ENCODE data around the gene UBE2G1.
"Not testable (repeated sequence)": the region's sequence is repeated elsewhere in the genome, so short reads cannot be mapped to it uniquely, and the experiment has no call there.

Gene UBE2G1, protein sequence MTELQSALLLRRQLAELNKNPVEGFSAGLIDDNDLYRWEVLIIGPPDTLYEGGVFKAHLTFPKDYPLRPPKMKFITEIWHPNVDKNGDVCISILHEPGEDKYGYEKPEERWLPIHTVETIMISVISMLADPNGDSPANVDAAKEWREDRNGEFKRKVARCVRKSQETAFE

DNA sequence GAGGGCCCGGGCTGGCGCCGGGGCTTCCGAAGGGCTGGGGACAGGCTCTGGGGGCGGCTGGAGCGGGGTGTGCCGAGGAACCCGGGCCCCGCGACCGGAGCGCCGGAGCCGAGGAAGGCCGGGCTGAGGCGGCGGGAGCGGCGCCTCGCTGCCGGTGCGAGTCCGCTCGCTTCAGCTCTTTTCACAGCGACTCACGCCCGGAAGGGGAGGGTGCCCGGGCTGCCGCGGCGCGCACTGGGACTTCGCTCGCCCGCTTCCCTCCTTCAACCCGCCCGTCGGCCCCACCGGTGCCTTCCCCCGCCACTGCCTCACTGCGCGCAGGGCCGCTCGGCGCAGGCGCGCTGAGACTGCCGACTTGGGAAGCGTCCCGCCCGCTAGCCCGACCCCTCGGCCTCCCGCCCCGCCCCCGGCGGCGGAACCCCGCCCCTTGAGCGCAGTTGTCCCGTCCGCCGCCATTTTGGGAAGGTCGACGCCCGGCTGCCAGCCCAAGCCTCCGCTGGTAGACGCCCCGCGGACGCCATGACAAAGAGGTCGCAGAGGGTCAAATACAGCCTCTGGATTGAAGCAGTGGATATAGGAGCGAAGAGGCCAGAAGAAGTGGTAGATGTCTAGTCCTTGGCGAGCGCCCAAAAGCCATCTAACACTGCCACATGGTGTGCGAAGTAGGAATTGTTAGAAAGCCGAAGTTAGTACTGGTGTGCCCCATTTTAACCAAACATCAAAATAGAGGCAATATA is at the start of gene UBE2G1:
Gene UBE2G1 (minus strand): TSS at position 349 of the 737 bp plus-strand sequence. CDS start 359 bp downstream, outside the sequence.
- peak; percentile 99 for DNase-seq (ENCODE audit: low spot score)

DNA sequence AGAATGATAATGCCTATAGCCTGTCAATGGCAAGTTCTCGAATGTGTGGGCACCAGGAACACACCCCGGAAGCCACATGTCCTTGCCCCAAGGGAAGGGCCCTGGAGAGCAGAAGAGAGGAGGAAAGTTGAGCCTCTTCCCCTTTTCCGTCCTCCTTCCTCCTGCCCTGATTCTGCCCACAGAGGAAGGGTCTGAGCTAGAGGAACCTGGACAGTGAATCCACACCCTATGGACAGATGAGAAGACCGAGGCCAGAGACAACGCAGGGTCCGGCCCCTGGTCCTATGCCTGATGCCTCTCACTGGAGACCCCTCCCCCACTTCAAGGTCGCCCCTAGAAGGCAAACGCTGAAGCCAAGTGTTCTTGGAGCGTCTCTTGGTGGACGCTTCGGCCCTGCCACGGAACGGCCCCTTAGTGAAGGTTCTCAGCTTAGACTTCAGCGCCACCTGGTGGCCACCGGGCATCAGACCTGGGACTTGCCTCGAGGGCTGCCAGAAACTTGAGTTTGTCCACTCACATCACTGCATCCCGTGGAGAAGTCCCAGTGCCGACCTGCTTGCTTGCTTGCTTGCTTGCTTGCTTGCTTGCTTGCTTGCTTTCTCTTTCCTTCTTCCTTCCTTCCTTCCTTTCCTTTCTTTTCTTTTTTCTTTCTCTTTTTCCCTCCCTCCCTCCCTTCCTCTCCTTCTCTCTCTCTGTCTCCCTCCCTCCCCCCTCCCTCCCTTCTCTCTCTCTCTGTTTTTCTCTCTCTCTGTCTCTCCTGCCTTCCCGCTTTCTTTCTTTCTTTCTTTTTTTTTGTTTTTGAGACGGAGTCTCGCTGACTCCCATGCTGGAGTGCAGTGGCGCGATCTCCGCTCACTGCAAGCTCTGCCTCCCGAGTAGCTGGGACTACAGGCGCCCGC is 46.7 kb upstream of the UBE2G1 start:
- peak; percentile 92 for DNase-seq (ENCODE audit: low spot score)

DNA sequence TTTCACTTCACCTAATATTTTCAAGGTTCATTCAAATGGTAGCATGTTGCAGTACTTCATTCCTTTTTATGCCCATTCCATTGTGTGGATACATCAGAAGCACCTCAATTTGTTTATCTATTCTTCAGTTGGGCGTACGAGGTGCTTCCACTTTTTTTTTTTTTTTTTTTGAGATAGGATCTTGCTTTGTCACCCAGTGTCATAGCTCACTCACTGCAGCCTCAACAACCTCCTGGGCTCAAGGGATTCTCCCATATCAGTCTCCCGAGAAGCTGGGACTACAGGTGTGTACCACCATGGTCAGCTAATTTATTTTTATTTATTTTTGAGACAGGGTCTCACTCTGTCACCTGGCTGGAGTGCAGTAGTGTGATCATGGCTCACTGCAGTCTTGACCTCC is 44.7 kb upstream of the UBE2G1 start:
- no peak for DNase-seq (ENCODE audit: low spot score)

DNA sequence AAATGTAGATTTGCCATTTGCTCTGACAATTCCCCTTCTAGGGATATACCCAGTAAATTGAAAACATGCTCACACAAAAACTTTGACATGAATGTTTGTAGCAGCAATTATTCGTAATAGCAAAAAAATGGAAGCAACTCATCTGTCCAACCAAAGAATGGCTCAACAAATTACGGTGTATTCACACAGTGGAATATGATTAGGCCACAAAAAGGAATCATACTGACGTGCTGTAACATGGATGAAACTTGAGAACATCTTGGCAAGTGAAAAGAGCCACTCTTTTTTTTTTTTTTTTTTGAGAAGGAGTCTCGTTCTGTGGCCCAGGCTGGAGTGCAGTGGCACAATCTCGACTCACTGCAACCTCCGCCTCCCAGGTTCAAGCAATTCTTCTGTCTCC is 43.2 kb upstream of the UBE2G1 start:
- no peak for DNase-seq (ENCODE audit: low spot score)

DNA sequence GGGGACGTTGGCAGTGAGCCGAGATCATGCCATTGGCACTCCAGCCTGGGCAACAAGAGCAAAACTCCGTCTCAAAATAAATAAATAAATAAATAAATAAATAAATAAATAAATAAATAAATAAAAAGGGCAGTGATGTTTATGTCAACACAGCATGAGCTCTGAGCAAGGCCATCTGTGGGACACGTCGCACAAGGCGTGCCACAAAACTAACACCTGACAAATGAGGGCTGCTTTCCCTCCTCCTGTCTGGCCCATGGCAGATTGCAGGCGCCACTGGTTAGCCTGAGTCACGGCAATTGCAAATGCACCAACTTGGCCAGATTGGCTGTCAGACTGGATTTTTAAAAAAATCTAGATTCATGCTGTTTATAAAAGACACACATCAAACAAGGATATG is 41.4 kb upstream of the UBE2G1 start:
- no peak for DNase-seq (ENCODE audit: low spot score)

DNA sequence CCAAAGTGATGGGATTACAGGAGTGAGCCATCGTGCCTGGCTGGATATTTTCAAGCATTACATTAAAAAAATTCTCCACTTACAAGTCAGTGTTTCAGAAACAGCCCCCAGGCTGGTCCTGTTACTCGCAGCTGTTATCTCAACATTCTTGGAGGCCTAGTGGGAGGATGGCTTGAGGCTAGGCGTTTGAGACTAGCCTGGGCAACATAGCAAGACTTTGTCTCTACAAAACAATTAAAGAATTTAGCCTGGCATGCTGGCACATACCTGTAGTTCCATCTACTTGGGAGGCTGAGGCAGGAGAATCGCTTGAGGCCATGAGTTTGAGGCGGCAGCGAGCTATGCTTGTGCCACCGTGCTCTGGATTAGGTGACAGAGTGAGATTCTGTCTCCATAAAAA is 40.7 kb upstream of the UBE2G1 start:
- no peak for DNase-seq (ENCODE audit: low spot score)

DNA sequence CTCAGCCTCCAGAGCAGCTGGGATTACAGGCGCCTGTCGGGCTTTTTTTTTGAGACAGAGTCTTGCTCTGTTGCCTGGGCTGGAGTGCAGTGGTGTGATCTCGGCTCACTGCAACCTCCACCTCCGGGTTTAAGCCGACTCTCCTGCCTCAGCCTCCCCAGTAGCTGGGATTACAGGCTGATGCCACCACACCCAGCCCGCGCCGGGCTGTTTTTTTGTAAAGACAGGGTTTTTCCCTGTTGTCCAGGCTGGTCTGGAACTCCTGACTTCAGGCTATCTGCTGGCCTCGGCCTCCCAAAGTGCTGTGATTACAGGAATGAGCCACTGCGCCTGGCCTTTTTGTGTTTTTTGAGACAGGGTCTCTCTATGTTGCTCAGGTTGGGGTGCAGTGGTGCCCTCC is 39.9 kb upstream of the UBE2G1 start:
- DNase-seq (ENCODE audit: low spot score), result no peak

DNA sequence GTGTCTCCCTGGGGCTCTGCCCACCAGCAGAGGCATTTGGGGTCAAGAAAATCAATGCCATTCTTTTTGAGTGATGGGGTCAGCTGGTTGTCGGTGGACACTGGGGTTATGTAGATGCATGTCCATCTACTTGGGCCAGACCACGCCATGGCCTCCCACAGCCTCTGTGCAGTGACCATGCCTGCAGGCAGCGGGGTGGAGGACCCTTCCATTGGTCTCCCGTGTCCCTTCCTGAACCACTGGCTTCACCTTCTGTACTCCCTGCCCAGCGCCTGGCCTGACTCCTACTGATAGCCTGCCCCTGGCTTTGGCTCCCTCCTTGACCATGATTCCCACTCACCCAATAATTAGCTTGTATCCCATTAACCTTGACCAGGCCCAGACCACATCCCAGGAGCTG is 39.2 kb upstream of the UBE2G1 start:
- no peak for DNase-seq (ENCODE audit: low spot score)

DNA sequence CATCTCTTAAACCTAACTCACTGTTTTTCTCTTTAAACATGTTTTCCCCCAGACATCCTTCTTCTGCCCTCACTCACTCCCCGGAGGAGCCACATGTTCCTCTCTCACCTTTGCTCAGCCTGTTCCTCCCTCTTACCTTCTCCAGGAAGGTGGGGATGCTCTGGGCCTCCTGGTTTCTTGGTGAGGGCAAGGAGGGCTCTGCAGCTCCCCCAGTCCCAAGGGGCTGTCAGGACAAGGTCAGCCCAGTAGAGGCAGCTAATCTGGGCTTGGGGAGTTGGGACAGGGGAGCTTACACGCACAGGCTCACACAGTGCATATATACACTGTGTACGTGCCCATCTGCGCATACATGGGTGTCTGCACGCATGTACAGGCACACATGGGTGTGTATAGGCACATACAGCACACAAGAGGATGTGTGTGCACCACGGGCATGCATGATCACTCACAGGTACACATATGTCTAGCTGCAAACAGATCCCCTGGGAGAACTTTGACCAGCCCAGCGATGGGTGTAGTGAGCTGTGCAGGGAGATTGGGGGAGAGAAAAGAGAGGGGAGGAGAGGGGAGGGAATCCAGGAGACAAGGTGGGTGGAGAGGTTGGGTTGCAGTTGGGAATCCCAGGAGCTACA is 38.7 kb upstream of the UBE2G1 start:
- DNase-seq (ENCODE audit: low spot score), result no peak

DNA sequence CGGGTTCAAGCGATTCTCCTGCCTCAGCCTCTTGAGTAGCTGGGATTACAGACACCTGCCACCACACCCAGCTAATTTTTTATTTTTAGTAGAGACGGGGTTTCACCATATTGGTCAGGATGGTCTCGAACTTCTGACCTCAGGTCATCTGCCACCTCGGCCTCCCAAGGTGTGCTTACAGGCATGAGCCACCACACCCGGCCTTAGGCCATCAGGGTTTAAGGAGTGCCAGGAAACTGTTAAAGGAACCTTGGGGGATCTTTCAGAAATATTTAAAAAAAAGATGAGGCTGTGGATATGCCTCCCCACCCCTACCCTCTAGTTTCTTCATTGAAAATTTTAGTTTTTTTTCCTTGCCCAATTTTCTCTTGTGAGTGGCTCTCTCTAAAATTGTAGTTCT is 31.4 kb upstream of the UBE2G1 start:
- DNase-seq (ENCODE audit: low spot score), result no peak

DNA sequence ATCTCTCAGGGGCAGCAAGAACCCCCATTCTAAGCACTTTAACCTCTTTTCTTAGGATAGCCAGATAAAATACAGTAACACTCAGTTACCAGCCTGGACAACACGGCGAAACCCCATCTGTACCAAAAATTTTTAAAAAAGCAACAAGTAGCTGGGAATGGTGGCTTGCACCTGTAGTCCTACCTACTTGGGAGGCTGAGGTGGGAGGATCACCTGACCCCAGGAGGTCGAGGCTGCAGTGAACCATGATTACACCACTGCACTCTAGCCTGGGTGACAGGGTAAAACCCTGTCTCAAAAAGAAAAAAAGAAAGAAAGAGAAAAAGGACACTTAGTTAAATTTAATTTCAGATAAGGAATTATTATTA is 28.6 kb upstream of the UBE2G1 start:
- DNase-seq (ENCODE audit: low spot score), result no peak

DNA sequence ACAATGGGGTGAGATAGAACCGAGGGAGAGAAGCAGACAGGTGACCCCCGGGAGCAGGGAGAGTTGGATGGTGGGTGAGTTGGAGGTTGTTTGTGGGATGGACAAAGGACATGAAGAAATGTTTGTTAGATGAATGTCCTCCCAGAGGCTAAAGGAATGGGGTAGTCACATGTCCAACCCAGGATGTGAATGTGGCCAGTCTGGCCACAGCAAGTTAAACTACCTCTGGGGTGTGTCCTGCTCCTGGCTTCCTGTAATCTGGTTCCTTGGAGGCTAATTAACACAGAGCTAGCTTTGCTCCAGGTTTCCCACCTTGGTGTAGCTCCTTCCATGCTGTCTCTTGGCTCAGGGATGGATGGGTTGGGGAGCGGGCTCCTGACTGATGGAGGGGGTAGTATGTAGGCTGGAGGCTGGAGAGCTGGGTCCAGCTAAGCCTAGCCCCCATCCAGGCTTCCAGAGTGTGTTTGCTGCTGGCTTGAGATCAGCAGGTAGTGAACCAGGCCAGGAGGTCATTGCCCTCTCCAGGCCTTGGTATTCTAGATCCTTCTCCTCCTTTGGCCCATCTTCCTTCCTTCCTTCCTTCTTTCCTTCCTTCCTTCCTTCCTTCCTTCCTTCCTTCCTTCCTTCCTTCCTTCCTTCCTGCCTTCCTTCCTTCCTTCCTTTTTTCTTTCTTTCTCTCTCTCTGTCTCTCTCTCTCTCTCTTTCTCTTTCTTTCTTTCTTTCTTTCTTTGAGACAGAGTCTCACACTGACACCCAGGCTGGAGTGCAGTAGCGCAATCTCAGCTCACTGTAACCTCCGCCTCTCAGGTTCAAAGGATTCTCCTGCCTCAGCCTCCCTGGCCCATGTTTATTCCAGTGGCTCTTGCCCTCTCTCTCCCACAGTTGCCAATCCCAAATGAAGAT is 28.0 kb upstream of the UBE2G1 start:
- DNase-seq (ENCODE audit: low spot score), result no peak

DNA sequence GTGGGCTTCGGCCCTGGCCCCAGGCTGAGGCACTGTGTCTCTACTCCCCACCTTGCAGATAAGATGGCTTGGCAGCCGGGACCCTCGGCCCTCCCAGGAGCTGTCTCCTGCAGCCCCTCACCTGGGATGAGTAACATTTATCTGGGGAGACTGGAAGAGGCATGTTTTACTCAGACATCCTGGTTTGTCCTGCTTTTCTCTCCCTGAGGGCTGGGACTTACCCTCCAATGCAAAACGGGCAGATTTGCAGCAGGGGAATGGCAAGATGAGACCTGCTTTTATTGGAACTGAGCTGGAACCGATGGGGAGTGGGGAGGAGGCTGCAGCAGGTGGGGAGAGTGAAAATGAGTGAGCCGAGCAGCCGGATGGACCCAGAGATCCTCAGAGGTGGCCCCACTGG is 27.3 kb upstream of the UBE2G1 start:
- DNase-seq (ENCODE audit: low spot score), result no peak

DNA sequence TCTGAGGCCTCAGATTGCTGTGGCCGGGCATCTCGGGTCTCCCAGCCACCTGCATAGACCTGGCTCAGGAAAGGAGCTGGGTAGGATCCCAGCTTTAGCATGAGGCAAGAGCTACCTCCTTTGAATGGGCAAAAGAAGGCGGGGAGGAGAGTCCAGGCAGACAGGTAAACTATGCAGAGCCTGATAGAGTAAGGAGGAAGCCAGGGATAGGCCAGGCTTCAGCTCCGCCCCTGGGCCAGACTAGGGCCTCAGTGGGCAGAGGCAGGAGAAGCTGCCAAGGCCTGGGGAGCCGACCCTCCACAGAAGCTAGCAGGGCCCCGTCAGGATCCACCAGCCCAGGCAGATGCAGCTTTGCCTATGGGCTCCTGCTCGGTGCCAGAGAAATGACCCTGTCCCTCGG is 22.6 kb upstream of the UBE2G1 start:
- DNase-seq (ENCODE audit: low spot score), result no peak

DNA sequence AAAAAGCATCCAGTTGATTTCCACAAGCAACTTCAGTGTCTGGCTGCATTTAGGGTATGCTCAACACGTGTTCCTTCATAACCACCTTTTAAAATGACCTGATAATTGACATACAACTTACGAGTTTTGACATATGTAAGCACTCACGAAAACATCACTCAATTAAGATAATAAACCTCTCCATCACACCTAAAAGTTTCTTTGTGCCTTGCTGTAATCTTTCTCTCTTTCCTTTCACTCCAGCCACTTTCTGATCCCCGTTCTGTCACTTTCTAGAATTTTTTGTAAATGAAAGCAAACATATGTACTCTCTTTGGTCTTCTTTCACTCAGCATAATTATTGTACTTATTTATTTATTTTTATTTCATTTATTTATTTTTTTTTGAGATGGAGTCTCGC is 20.7 kb upstream of the UBE2G1 start:
- DNase-seq (ENCODE audit: low spot score), result no peak

DNA sequence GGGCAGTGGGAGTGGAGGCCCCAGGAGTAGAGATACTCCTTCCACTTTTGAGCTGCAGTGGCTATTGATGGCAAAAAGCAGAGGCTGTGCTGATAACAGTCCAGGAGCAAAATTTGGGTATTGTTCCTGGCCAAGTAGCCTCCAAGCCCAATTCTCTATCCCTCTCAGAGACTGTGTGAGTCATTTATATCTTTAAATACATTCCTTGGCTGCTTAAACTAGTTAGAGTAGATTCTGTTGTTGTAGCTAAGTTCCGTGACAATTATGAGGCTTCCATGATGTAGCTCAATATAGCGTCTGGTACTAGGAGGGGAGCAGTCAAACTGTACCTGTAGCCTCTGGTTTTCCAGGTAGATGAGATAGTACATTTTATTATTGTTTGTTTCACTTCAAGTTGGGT is 19.9 kb upstream of the UBE2G1 start:
- no peak for DNase-seq (ENCODE audit: low spot score)

DNA sequence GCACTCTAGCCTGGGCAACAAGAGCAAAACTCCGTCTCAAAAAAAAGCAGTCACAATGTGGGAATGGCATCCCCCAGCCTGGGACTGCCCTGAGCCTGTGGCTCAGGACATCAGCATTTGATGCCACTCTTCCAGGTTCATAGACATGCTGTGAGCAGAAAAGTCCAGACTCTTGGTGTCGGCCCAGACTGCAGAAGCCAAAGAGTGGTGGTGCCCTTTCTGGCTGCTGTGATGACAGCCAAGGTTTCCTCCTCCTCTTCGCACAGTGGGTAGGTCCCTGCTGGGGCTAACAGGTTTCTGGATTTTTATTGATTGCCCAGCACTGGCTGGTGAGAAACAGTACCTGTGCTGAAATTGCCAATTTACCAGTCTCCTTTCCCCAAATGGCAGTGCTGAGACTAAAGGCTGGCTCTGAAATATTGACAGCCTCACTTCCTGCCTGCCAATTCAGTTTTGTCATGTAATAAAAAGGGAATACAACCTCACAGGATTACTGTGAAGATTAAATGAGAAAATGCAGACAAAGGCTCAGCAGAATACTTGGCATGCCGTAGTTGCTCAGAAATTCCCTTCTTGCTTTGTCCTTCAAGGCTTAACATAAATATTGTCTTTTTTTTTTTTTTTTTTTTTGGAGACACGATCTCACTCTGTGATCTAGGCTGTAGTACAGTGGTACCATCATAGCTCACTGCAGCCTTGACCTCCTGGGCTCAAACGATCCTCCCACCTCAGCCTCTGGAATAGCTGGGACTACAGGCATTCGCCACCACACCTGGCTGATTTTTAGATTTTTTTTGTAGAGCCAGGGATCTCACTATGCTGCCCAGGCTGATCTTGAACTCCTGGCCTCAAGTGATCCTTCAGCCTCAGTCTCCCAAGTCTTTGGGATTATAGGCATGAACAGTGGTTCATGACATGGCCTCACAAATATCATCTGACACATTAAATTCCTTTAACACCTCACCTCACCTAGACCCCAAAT is 15.5 kb upstream of the UBE2G1 start:
- no peak for DNase-seq (ENCODE audit: low spot score)

DNA sequence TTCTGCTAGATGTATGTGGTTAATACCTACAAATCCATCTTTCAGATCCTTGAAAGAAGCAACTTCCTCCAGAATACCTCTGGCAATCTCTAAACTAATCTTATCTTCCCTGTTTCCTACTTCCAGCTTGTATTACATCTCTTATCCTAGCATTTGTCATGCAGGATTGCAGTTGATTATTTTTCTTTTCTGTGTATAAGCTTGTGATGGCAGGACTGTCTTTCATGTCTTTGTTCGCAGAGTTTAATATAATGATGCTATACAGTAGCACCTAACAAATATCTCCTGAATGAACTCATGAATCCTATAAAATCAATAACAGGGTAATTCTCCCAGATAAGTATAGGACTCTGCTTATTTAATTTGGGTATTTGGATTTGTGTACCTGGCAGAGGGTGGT is 12.2 kb upstream of the UBE2G1 start:
- no peak for DNase-seq (ENCODE audit: low spot score)

DNA sequence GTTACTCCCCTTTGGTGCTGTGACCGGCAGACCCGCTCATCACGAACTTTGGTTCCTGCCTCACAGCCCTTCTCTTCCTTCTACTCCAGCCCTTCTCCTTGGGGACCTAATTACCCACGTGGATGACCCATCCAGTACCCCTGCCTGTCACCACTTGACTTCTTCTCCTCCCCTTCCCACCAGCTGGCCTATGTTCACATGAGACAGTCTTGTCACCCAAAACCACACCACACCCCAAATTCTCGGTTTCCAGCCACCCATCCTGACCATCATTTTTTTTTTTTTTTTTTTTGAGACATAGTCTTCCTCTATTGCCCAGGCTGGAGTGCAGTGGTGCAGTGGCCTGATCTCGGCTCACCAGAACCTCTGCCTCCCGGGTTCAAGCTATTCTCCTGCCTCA is 10.8 kb upstream of the UBE2G1 start:
- not testable (repeated sequence) for DNase-seq (ENCODE audit: low spot score)

DNA sequence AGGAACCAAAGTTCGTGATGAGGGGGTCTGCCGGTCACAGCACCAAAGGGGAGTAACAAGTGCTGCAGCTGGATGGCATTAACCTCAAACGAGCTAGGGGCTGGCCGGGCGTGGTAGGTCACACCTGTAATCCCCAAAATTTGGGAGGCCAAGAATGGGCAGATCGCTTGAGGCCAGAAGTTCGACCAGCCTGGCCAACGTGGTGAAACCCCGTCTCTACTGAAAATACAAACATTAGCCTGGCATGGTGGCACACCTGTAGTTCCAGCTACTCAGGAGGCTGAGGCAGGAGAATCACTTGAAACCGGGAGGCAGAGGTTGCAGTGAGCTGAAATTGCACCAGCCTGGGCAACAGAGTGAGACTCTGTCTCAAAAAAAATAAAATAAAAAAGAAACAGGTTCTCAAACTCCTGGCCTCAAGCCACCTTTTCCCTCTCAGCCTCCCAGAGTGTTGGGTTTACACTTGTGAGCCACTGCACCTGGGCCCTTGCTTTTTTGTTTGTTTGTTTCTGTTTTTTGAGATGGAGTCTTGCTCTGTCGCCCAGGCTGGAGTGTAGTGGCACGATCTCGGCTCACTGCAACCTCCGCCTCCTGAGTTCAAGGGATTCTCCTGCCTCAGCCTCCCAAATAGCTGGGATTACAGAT is 9.4 kb upstream of the UBE2G1 start:
- not testable (repeated sequence) for DNase-seq (ENCODE audit: low spot score)

Data from activated CD4-positive, alpha-beta T cell treated with anti-CD3 and anti-CD28 coated beads, Interleukin-2, Interleukin-4, amounts not matched to agents 100 ng/mL and 50 ng/mL, durations not matched to agents 16 hours and 8 hours (primary cell).